NT2/D1 (cell line): ENCODE measurements around the gene DOCK6.

Source experiments
- SUZ12 ChIP-seq: IDR thresholded peaks from 2 replicates; pipeline ENCODE4 v1.6.1; 2011; ENCODE audit not compliant: insufficient read length, insufficient read depth; ENCODE audit errors: extremely low read depth
- YY1 ChIP-seq: IDR thresholded peaks from 2 replicates; pipeline ENCODE4 v1.6.1; 2011; ENCODE audit not compliant: insufficient read length, insufficient read depth
- ZNF274 ChIP-seq: IDR thresholded peaks from 2 replicates; pipeline ENCODE4 v1.6.1; 2011; ENCODE audit warnings: mild to moderate bottlenecking, low read depth, low read length

GRCh38 chr19:11273989-11274388, 11.7 kb upstream of the DOCK6 start:
- TF ChIP-seq ZNF274 (no peak), YY1 (no peak), SUZ12 (no peak)
